Activated CD8-positive, alpha-beta T cell treated with anti-CD3 and anti-CD28 coated beads for 36 hours (primary cell): ENCODE measurements around the gene FBXO3. TPM values are rescaled to one million over a fixed set of nuclear protein-coding genes. Genes with fewer than 3 reads are reported as not detected.
"Not testable (repeated sequence)": the region's sequence is repeated elsewhere in the genome, so short reads cannot be mapped to it uniquely, and the experiment has no call there.

Source experiments
- ATAC-seq: fragments of 200-7000 bp; cut with Tn5 transposase; one replicate; pipeline ENCODE4 v1.10.0; 2021; ENCODE audit warnings: mild to moderate bottlenecking, moderate library complexity
- CTCF ChIA-PET: fragments of 350-600 bp; sonication (Branson Sonifier 250); formaldehyde crosslinking; loops from one replicate; lab custom pipeline; 2021; ENCODE audit warnings: antibody characterized with exemption; lab: Charles Lee
- POLR2A ChIA-PET: fragments of 350-600 bp; sonication (Branson Sonifier 250); formaldehyde crosslinking; loops from one replicate; lab custom pipeline; 2021; ENCODE audit warnings: antibody characterized with exemption; lab: Charles Lee
- DNase-seq: peaks from one replicate; pipeline ENCODE4 v3.0.0-alpha.2; 2020
- H3K27ac Mint-ChIP-seq: one replicate; pipeline ENCODE4 v1.8.0; 2021; ENCODE audit warnings: mild to moderate bottlenecking, mixed read lengths
- H3K27me3 Mint-ChIP-seq: one replicate; pipeline ENCODE4 v1.8.0; 2021; ENCODE audit warnings: mixed read lengths
- H3K36me3 Mint-ChIP-seq: one replicate; pipeline ENCODE4 v1.8.0; 2021; ENCODE audit warnings: low read depth, mixed read lengths
- H3K4me1 Mint-ChIP-seq: one replicate; pipeline ENCODE4 v1.8.0; 2021; ENCODE audit warnings: low read depth, mixed read lengths
- H3K4me3 Mint-ChIP-seq: one replicate; pipeline ENCODE4 v1.8.0; 2021; ENCODE audit warnings: mild to moderate bottlenecking, moderate library complexity, mixed read lengths
- H3K9me3 Mint-ChIP-seq: one replicate; pipeline ENCODE4 v1.8.0; 2021; ENCODE audit warnings: mixed read lengths
- CTCF ChIP-seq: fragments of 200-600 bp; IDR thresholded peaks from one replicate; pipeline ENCODE4 v1.8.0; 2022; ENCODE audit warnings: antibody characterized with exemption, mild to moderate bottlenecking
- intact Hi-C: fragments of 100-400 bp; cut with micrococcal nuclease; formaldehyde crosslinking; loops from one replicate; pipeline ENCODE4 v1.10.0; 2022
- total RNA-seq, 2 experiments: library from RNA; stranded (reverse); gene quantifications; one replicate each; pipeline ENCODE4 v1.2.3, GENCODE V29; 2021

Gene FBXO3
- total RNA-seq, 2 experiments from 2014 or later: 9.0 to 11.5 TPM

GRCh38 chr11:33802194-33802950 is 28.1 kb upstream of the FBXO3 start:
- intact Hi-C loops: no loop called here
- DNase-seq: peak; percentile 37
- TF ChIP-seq CTCF: no peak
- Mint-ChIP-seq H3K27me3 (peaks cover 42% of the 10 kb centered on the region), H3K4me3 (no peak overlapping the region), H3K27ac (no peak overlapping the region), H3K4me1 (no peaks in the 10 kb centered on the region), H3K36me3 (no peaks in the 10 kb centered on the region), H3K9me3 (no peaks in the 10 kb centered on the region)
- ChIA-PET CTCF (interaction anchor here (0.6 to 1.7 kb wide), 4 partner anchors 27 to 185 kb away, joined by 3 to 6 read pairs (median 3); no protein-coding TSS in a partner anchor), POLR2A (interaction anchor here (0.5 to 0.9 kb wide), 2 partner anchors 10 to 1228 kb away, joined by 3 to 4 read pairs; no protein-coding TSS in a partner anchor)
- peak; percentile 62 for ATAC-seq

- intact Hi-C loops: no loop called here
- CTCF ChIA-PET: interaction anchor here (0.6 to 1.7 kb wide), 4 partner anchors 28 to 186 kb away, joined by 3 to 6 read pairs (median 3); no protein-coding TSS in a partner anchor
Observed at GRCh38 chr11:33801821-33802193, 27.5 kb upstream of the FBXO3 start.

GRCh38 chr11:33797879-33798278 is 23.6 kb upstream of the FBXO3 start:
- CTCF ChIA-PET: interaction anchor here (1.2 kb wide), 1 partner anchor 10 kb away, joined by 3 read pairs; no protein-coding TSS in a partner anchor
- Mint-ChIP-seq H3K4me1 (no peaks in the 10 kb centered on the region), H3K9me3 (no peaks in the 10 kb centered on the region), H3K27ac (no peak overlapping the region), H3K36me3 (no peaks in the 10 kb centered on the region), H3K4me3 (no peak overlapping the region), H3K27me3 (peaks cover 60% of the 10 kb centered on the region)
- POLR2A ChIA-PET: no interaction called here
- no peak for ATAC-seq
- intact Hi-C loops: no loop called here
- DNase-seq: no peak
- TF ChIP-seq CTCF: no peak

More at GRCh38 chr11:33801821-33802193, 27.5 kb upstream of the FBXO3 start:
- H3K27me3 Mint-ChIP-seq: peaks cover 47% of the 10 kb centered on the region
- POLR2A ChIA-PET: interaction anchor here (0.5 to 0.9 kb wide), 2 partner anchors 9 to 1228 kb away, joined by 3 to 4 read pairs; no protein-coding TSS in a partner anchor
- TF ChIP-seq CTCF: no peak
- ATAC-seq: no peak
- no peaks in the 10 kb centered on the region for H3K9me3 Mint-ChIP-seq
- no peak for DNase-seq
- no peaks in the 10 kb centered on the region for H3K4me1 Mint-ChIP-seq
- no peaks in the 10 kb centered on the region for H3K36me3 Mint-ChIP-seq
- no peak overlapping the region for H3K27ac Mint-ChIP-seq
- no peak overlapping the region for H3K4me3 Mint-ChIP-seq

- ChIA-PET CTCF (interaction anchor here (0.7 to 5.3 kb wide), 2 partner anchors 18 to 183 kb away, joined by 3 to 37 read pairs; no protein-coding TSS in a partner anchor), POLR2A (no interaction called here)
- ATAC-seq: no peak
- intact Hi-C loops: no loop called here
- Mint-ChIP-seq H3K27ac (no peak overlapping the region), H3K4me1 (peaks cover 3% of the 10 kb centered on the region), H3K27me3 (peaks cover 38% of the 10 kb centered on the region), H3K9me3 (peaks cover 4% of the 10 kb centered on the region), H3K4me3 (no peak overlapping the region), H3K36me3 (no peaks in the 10 kb centered on the region)
- TF ChIP-seq CTCF: no peak
- no peak for DNase-seq
Observed at GRCh38 chr11:33790040-33790439, 15.7 kb upstream of the FBXO3 start.

GRCh38 chr11:33788095-33788494 is 13.8 kb upstream of the FBXO3 start:
- H3K27ac Mint-ChIP-seq, POLR2A ChIA-PET, DNase-seq, intact Hi-C loops, H3K4me3 Mint-ChIP-seq, H3K4me1 Mint-ChIP-seq, H3K36me3 Mint-ChIP-seq, ATAC-seq, H3K9me3 Mint-ChIP-seq: not testable (repeated sequence)
- CTCF ChIA-PET: interaction anchor here (1.2 kb wide), 1 partner anchor 20 kb away, joined by 6 read pairs; no protein-coding TSS in a partner anchor
- H3K27me3 Mint-ChIP-seq: peaks cover 32% of the 10 kb centered on the region
